ENCODE results near the gene ACLY. TPM values are rescaled to one million over a fixed set of nuclear protein-coding genes. Genes with fewer than 3 reads are reported as not detected.

The ACLY gene
- total RNA-seq, 1 donor from 2014 or later = 326 TPM

DNA sequence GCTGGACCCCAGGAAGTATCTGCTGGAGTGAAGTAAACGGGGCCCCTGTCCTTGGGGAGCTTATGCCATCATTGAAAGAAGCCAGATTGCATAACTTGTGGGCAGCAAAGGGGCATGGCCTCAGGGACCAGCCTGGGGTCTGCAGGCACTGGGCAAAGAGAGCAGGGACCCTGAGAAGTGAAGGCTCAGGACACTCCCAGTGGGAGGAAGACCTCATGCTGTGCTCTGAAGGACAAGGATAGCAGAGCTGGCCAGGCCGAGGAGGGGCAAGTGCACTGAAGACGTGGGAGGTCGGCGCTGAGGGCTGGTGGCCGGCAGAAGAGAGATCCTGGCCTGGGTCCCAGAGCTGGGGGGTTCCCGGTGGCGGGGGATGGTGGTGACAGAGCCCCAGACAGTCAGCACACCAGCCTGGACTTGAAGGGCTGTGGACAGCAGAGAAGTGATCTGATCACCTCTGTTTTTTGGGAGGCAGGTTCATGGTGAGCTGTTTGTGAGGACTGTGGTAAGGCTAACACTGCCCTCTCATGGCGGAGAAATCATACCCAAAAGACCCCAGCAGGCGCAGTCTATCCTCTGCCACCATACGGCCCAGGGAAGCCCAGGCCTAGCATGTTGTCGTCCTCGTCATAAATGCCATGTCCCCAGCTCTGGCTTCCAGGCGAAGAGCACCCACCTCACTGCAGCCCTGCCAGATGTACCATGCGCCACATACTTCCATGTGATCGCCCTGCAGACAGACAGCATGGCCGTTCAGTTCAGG lies 40.8 kb upstream of the ACLY start:
- H3K9me3 Mint-ChIP-seq (ENCODE audit: unreplicated experiment) = no peaks in the 10 kb centered on the region
- Histone ChIP-seq H3K4me2 (ENCODE audit: low read length) (peak overlapping the region; percentile 50), H3K27me3 (ENCODE audit: insufficient read depth, low read length) (no peaks in the 10 kb centered on the region), H3K27ac (ENCODE audit: low read depth, low read length) (no peak overlapping the region), H3K36me3 (ENCODE audit: insufficient read depth, low read length) (no peaks in the 10 kb centered on the region), H3K9me3 (ENCODE audit: insufficient read depth, low read depth, low read length) (no peaks in the 10 kb centered on the region), H3K9ac (ENCODE audit: low read length) (peak overlapping the region; percentile 23), H3K4me1 (ENCODE audit: insufficient read depth, low read length) (peaks cover 17% of the 10 kb centered on the region), H3K79me2 (ENCODE audit: insufficient read depth, low read length) (no peaks in the 10 kb centered on the region), H4K20me1 (ENCODE audit: insufficient read depth, low read length) (no peaks in the 10 kb centered on the region), H3K4me3 (ENCODE audit: insufficient read depth, low read depth, low read length) (no peak overlapping the region), H2AFZ (ENCODE audit: low read depth, low read length) (peak overlapping the region; percentile 21)
- no peak for FAIRE-seq
- no peak overlapping the region for H3K4me3 Mint-ChIP-seq (ENCODE audit: unreplicated experiment)
- TF ChIP-seq CTCF (IDR thresholded peaks at IDR 0.05; ENCODE audit: insufficient read depth, low read depth, low read length) = peak; percentile 27
- TF ChIP-seq EZH2 (IDR thresholded peaks at IDR 0.05; ENCODE audit: insufficient read depth, low read length) = no peak
- H3K27me3 Mint-ChIP-seq (ENCODE audit: low read depth, unreplicated experiment) = peaks cover 3% of the 10 kb centered on the region
- peaks cover 19% of the 10 kb centered on the region for H3K4me1 Mint-ChIP-seq (ENCODE audit: low read depth, unreplicated experiment)
- DNase-seq (ENCODE audit: low read depth) = peak; percentile 34
- H3K36me3 Mint-ChIP-seq (ENCODE audit: low read depth, unreplicated experiment) = no peaks in the 10 kb centered on the region
- no peak overlapping the region for H3K27ac Mint-ChIP-seq (ENCODE audit: unreplicated experiment)

- Histone ChIP-seq H3K9ac (ENCODE audit: low read length) (peak overlapping the region; percentile 23), H3K36me3 (ENCODE audit: insufficient read depth, low read length) (no peaks in the 10 kb centered on the region), H2AFZ (ENCODE audit: low read depth, low read length) (no peak overlapping the region), H3K4me2 (ENCODE audit: low read length) (peak overlapping the region; percentile 50), H3K9me3 (ENCODE audit: insufficient read depth, low read depth, low read length) (no peaks in the 10 kb centered on the region), H3K79me2 (ENCODE audit: insufficient read depth, low read length) (no peaks in the 10 kb centered on the region), H4K20me1 (ENCODE audit: insufficient read depth, low read length) (no peaks in the 10 kb centered on the region), H3K4me1 (ENCODE audit: insufficient read depth, low read length) (peaks cover 17% of the 10 kb centered on the region), H3K4me3 (ENCODE audit: insufficient read depth, low read depth, low read length) (no peak overlapping the region), H3K27ac (ENCODE audit: low read depth, low read length) (no peak overlapping the region), H3K27me3 (ENCODE audit: insufficient read depth, low read length) (no peaks in the 10 kb centered on the region)
- H3K4me3 Mint-ChIP-seq (ENCODE audit: unreplicated experiment) = no peak overlapping the region
- TF ChIP-seq CTCF (IDR thresholded peaks at IDR 0.05; ENCODE audit: insufficient read depth, low read depth, low read length) (no peak), EZH2 (IDR thresholded peaks at IDR 0.05; ENCODE audit: insufficient read depth, low read length) (no peak)
- H3K27me3 Mint-ChIP-seq (ENCODE audit: low read depth, unreplicated experiment) = peaks cover 3% of the 10 kb centered on the region
- DNase-seq (ENCODE audit: low read depth) (peak; percentile 23), FAIRE-seq (no peak)
- no peak overlapping the region for H3K27ac Mint-ChIP-seq (ENCODE audit: unreplicated experiment)
- H3K9me3 Mint-ChIP-seq (ENCODE audit: unreplicated experiment) = no peaks in the 10 kb centered on the region
- peaks cover 19% of the 10 kb centered on the region for H3K4me1 Mint-ChIP-seq (ENCODE audit: low read depth, unreplicated experiment)
- no peaks in the 10 kb centered on the region for H3K36me3 Mint-ChIP-seq (ENCODE audit: low read depth, unreplicated experiment)
Observed at GRCh38 chr17:41959030-41959335, 40.2 kb upstream of the ACLY start.

DNA sequence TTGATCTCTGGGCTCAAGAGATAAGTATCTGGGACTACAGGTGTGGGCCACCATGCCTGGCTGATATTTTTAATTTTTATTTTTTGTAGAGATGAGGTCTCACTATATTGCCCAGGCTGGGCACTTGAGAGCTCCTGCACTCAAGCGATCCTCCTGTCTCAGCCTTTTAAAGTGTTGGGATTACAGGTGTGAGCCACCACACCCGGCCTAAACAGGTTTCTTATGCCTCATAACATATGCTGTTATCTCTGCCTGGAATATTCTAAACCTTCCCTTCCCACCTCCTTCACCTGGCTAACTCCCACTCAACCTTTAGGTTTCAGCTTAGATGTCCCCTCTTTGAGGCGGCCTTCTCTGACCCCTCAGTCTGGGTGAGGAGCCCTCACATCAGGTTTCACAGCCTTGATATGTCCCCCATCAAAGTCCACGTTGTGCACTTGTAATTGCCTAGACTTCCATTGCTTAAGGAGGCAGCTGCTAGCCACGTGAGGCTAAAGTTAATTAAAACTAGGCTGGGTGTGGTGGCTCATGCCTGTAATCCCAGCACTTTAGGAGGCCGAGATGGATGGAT lies 39.2 kb upstream of the ACLY start:
- H3K27ac Mint-ChIP-seq (ENCODE audit: unreplicated experiment) = peak overlapping the region; percentile 71
- H3K9ac ChIP-seq (ENCODE audit: low read length) = no peak overlapping the region
- no peaks in the 10 kb centered on the region for H3K9me3 Mint-ChIP-seq (ENCODE audit: unreplicated experiment)
- no peaks in the 10 kb centered on the region for H3K79me2 ChIP-seq (ENCODE audit: insufficient read depth, low read length)
- H3K4me3 ChIP-seq (ENCODE audit: insufficient read depth, low read depth, low read length) = no peak overlapping the region
- no peaks in the 10 kb centered on the region for H4K20me1 ChIP-seq (ENCODE audit: insufficient read depth, low read length)
- no peaks in the 10 kb centered on the region for H3K36me3 ChIP-seq (ENCODE audit: insufficient read depth, low read length)
- no peak overlapping the region for H3K4me3 Mint-ChIP-seq (ENCODE audit: unreplicated experiment)
- DNase-seq (ENCODE audit: low read depth) = no peak
- H3K27me3 ChIP-seq (ENCODE audit: insufficient read depth, low read length) = no peaks in the 10 kb centered on the region
- H3K36me3 Mint-ChIP-seq (ENCODE audit: low read depth, unreplicated experiment) = no peaks in the 10 kb centered on the region
- H3K9me3 ChIP-seq (ENCODE audit: insufficient read depth, low read depth, low read length) = no peaks in the 10 kb centered on the region
- peaks cover 17% of the 10 kb centered on the region for H3K4me1 ChIP-seq (ENCODE audit: insufficient read depth, low read length)
- TF ChIP-seq EZH2 (IDR thresholded peaks at IDR 0.05; ENCODE audit: insufficient read depth, low read length) = no peak
- no peak for TF ChIP-seq CTCF (IDR thresholded peaks at IDR 0.05; ENCODE audit: insufficient read depth, low read depth, low read length)
- peaks cover 19% of the 10 kb centered on the region for H3K4me1 Mint-ChIP-seq (ENCODE audit: low read depth, unreplicated experiment)
- no peak for FAIRE-seq
- H3K27ac ChIP-seq (ENCODE audit: low read depth, low read length) = no peak overlapping the region
- no peak overlapping the region for H3K4me2 ChIP-seq (ENCODE audit: low read length)
- no peak overlapping the region for H2AFZ ChIP-seq (ENCODE audit: low read depth, low read length)
- H3K27me3 Mint-ChIP-seq (ENCODE audit: low read depth, unreplicated experiment) = peaks cover 3% of the 10 kb centered on the region

All from astrocyte (in vitro differentiated cells and primary cell).